CD8-positive, alpha-beta memory T cell (primary cell): ENCODE results near the gene ESR2. TPM values are rescaled to one million over a fixed set of nuclear protein-coding genes. Genes with fewer than 3 reads are reported as not detected.

Source experiments
- CTCF ChIA-PET: fragments of 350-600 bp; sonication (Branson Sonifier 250); formaldehyde crosslinking; loops from one replicate; lab custom pipeline; 2021; ENCODE audit warnings: antibody characterized with exemption; lab: Charles Lee
- POLR2A ChIA-PET: fragments of 350-600 bp; sonication (Branson Sonifier 250); formaldehyde crosslinking; loops from one replicate; lab custom pipeline; 2021; ENCODE audit warnings: antibody characterized with exemption; lab: Charles Lee
- DNase-seq, 5 donors: peaks; one replicate each; pipeline versions ENCODE4 v3.0.0 to v3.0.0-alpha.2; 2020 to 2022; ENCODE audit warnings: mixed read lengths in 1 of 5
- H3K27ac ChIP-seq: one replicate; pipeline ENCODE4 v1.7.0; 2013; ENCODE audit warnings: low read depth, mild to moderate bottlenecking, low read length, moderate library complexity
- H3K27me3 ChIP-seq: 2 replicates; pipeline ENCODE4 v1.7.0; 2013; ENCODE audit warnings: low read length, mild to moderate bottlenecking; ENCODE audit not compliant: insufficient read depth, poor library complexity, severe bottlenecking
- H3K36me3 ChIP-seq: 2 replicates; pipeline ENCODE4 v1.7.0; 2013; ENCODE audit warnings: mild to moderate bottlenecking, low read length, moderate library complexity; ENCODE audit not compliant: insufficient read depth
- H3K4me1 ChIP-seq: 2 replicates; pipeline ENCODE4 v1.7.0; 2013; ENCODE audit warnings: mild to moderate bottlenecking, low read length, moderate library complexity; ENCODE audit not compliant: insufficient read depth
- H3K4me3 ChIP-seq: 2 replicates; pipeline ENCODE4 v1.7.0; 2013; ENCODE audit warnings: mild to moderate bottlenecking, low read length
- H3K9me3 ChIP-seq: 2 replicates; pipeline ENCODE4 v1.7.0; 2013; ENCODE audit warnings: mild to moderate bottlenecking, low read length
- H3K27ac Mint-ChIP-seq, 8 donors: one replicate each; pipeline ENCODE4 v1.8.0; 2020 to 2021; ENCODE audit warnings: mixed read lengths in 8 of 8, mild to moderate bottlenecking in 6 of 8, inconsistent platforms in 3 of 8, moderate library complexity in 3 of 8
- H3K27me3 Mint-ChIP-seq, 2 donors: one replicate each; pipeline ENCODE4 v1.8.0; 2020 to 2021; ENCODE audit warnings: mixed read lengths in 2 of 2, mild to moderate bottlenecking in 1 of 2, moderate library complexity in 1 of 2
- H3K36me3 Mint-ChIP-seq, 3 donors: one replicate each; pipeline ENCODE4 v1.8.0; 2020 to 2021; ENCODE audit warnings: mixed read lengths in 3 of 3, inconsistent platforms in 1 of 3, mild to moderate bottlenecking in 1 of 3
- H3K4me1 Mint-ChIP-seq, 3 donors: one replicate each; pipeline ENCODE4 v1.8.0; 2020 to 2021; ENCODE audit warnings: mixed read lengths in 3 of 3, inconsistent platforms in 1 of 3, mild to moderate bottlenecking in 1 of 3
- H3K4me3 Mint-ChIP-seq, 7 donors: one replicate each; pipeline ENCODE4 v1.8.0; 2020 to 2021; ENCODE audit warnings: mixed read lengths in 7 of 7, mild to moderate bottlenecking in 6 of 7, moderate library complexity in 4 of 7, inconsistent platforms in 2 of 7
- H3K9me3 Mint-ChIP-seq, 5 donors: one replicate each; pipeline ENCODE4 v1.8.0; 2020 to 2022; ENCODE audit warnings: mixed read lengths in 5 of 5, mild to moderate bottlenecking in 3 of 5, moderate library complexity in 2 of 5, inconsistent platforms in 1 of 5
- polyA plus RNA-seq: library from polyadenylated mRNA; unstranded; fragments of 300-500 nt; fragmentation: Illumina TruSeq; gene quantifications from one replicate; pipeline ENCODE4 v1.2.3, GENCODE V29; 2021
- total RNA-seq, 2 experiments: library from RNA; stranded (reverse); gene quantifications; one replicate each; pipeline ENCODE4 v1.2.3, GENCODE V29; 2021

ESR2 gene
- under 1 TPM; 0.74 to 0.93 TPM for total RNA-seq
- 0.31 TPM for polyA plus RNA-seq

DNA sequence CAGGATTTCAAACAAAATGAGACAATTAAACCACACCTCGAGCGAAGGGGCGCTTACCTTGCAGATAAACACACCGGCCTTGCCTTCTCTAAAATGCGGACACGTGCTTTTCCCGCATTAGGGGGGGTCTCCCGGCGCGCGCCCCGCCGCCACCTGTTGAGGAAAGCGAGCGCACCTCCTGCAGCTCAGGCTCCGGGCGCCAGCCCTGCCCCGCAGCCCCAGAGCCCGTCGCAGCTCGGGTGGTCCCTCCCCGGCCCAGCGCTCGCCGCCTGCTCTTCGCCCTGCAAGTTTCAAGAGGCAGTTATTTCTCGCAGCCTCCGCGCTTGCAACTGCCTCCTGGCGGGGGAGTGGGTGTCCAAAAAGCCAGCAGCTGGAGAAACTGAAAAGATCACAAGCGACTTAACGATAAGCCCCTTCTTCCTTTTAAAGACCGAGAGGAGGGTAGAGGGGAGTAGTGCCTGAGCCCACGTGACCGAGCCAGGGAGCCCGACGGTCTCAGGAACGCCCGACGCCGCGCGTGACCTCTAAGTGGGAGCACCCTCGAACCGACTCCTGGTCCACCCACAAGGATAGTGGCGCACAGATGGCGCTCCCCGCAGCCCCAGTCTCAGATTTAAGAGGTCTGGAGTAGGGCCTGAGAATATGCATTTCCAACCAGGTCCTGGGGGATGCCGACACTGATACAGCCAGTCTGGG, at the start of gene ESR2:
ESR2 (minus strand) TSS at position 396 of the 696 bp plus-strand sequence. CDS start 11,386 bp downstream, outside the sequence.
- peak within 1 kb of the TSS; percentile 74 to 90 (median 77) for H3K4me3 Mint-ChIP-seq
- ChIA-PET CTCF (interaction anchor here (1.1 to 3.2 kb wide), 6 partner anchors 9 to 496 kb away, joined by 3 to 27 read pairs (median 8); no protein-coding TSS in a partner anchor), POLR2A (no interaction called here)
- Histone ChIP-seq H3K36me3 (no peaks in the 10 kb centered on the region), H3K27ac (no peak within 1 kb of the TSS), H3K9me3 (no peaks in the 10 kb centered on the region), H3K27me3 (peaks cover 4% of the 10 kb centered on the region), H3K4me3 (peak within 1 kb of the TSS; percentile 55), H3K4me1 (peaks cover 10% of the 10 kb centered on the region)
- peak within 1 kb of the TSS in 2 of 8 donors; percentile 35 to 47 for H3K27ac Mint-ChIP-seq
- H3K9me3 Mint-ChIP-seq = no peaks in the 10 kb centered on the region
- peaks cover 16 to 28% of the 10 kb centered on the region in 2 donors for H3K27me3 Mint-ChIP-seq
- DNase-seq = peak in 4 of 5 donors; percentile 2 to 49 (median 20)
- H3K36me3 Mint-ChIP-seq = no peaks in the 10 kb centered on the region
- peaks cover 11 to 20% (median 17%) of the 10 kb centered on the region in 3 donors for H3K4me1 Mint-ChIP-seq

GRCh38 chr14:64340560-64341196, 46.5 kb upstream of the ESR2 start:
- POLR2A ChIA-PET = no interaction called here
- peaks cover 3 to 8% (median 5%) of the 10 kb centered on the region in 5 donors for H3K9me3 Mint-ChIP-seq
- H3K4me3 ChIP-seq = no peak overlapping the region

GRCh38 chr14:64338616-64339316, 44.6 kb upstream of the ESR2 start:
- H3K36me3 Mint-ChIP-seq = peaks cover 3 to 12% (median 3%) of the 10 kb centered on the region in 3 donors
- ChIA-PET CTCF (interaction anchor here (1.3 kb wide), 1 partner anchor 298 kb away, joined by 5 read pairs; no protein-coding TSS in a partner anchor), POLR2A (interaction anchor here (0.5 to 1.4 kb wide), 4 partner anchors 49 to 205 kb away, joined by 3 to 4 read pairs (median 4); partner anchors contain the start of genes MTHFD1 and ZBTB1)
- peak overlapping the region; percentile 88 to 99 (median 91) for H3K4me3 Mint-ChIP-seq
- peaks cover 0 to 3% of the 10 kb centered on the region in 2 donors for H3K27me3 Mint-ChIP-seq
- H3K9me3 ChIP-seq = no peaks in the 10 kb centered on the region
- no peaks in the 10 kb centered on the region for H3K36me3 ChIP-seq
- peaks cover 3 to 8% (median 5%) of the 10 kb centered on the region in 5 donors for H3K9me3 Mint-ChIP-seq
- peaks cover 16 to 22% (median 21%) of the 10 kb centered on the region in 3 donors for H3K4me1 Mint-ChIP-seq
- H3K27ac Mint-ChIP-seq = peak overlapping the region; percentile 62 to 95 (median 91)
- no peaks in the 10 kb centered on the region for H3K27me3 ChIP-seq
- peak overlapping the region; percentile 36 for H3K27ac ChIP-seq
- peak; percentile 74 to 89 (median 83) for DNase-seq
- H3K4me1 ChIP-seq = peaks cover 14% of the 10 kb centered on the region
- peak overlapping the region; percentile 85 for H3K4me3 ChIP-seq

More at GRCh38 chr14:64340560-64341196, 46.5 kb upstream of the ESR2 start:
- Histone ChIP-seq H3K36me3 (no peaks in the 10 kb centered on the region), H3K9me3 (no peaks in the 10 kb centered on the region), H3K4me1 (peaks cover 14% of the 10 kb centered on the region), H3K27me3 (no peaks in the 10 kb centered on the region), H3K27ac (no peak overlapping the region)
- H3K27me3 Mint-ChIP-seq = peaks cover 0 to 5% of the 10 kb centered on the region in 2 donors
- H3K36me3 Mint-ChIP-seq = peaks cover 3 to 12% (median 3%) of the 10 kb centered on the region in 3 donors
- DNase-seq = no peak
- H3K4me1 Mint-ChIP-seq = peaks cover 16 to 22% (median 21%) of the 10 kb centered on the region in 3 donors
- H3K27ac Mint-ChIP-seq = peak overlapping the region in 2 of 8 donors; percentile 56 to 66
- peak overlapping the region in 5 of 7 donors; percentile 3 to 81 (median 45) for H3K4me3 Mint-ChIP-seq
- CTCF ChIA-PET = interaction anchor here (5.6 kb wide), 1 partner anchor 139 kb away, joined by 25 read pairs; no protein-coding TSS in a partner anchor

- Histone ChIP-seq H3K27ac (peak overlapping the region; percentile 59), H3K4me3 (peak overlapping the region; percentile 71), H3K9me3 (no peaks in the 10 kb centered on the region), H3K4me1 (peaks cover 14% of the 10 kb centered on the region), H3K36me3 (no peaks in the 10 kb centered on the region), H3K27me3 (no peaks in the 10 kb centered on the region)
- peak in 2 of 5 donors; percentile 47 to 66 for DNase-seq
- Mint-ChIP-seq H3K36me3 (peaks cover 3 to 12% (median 3%) of the 10 kb centered on the region in 3 donors), H3K4me3 (peak overlapping the region; percentile 88 to 99 (median 91)), H3K27me3 (peaks cover 0 to 3% of the 10 kb centered on the region in 2 donors), H3K9me3 (peaks cover 3 to 8% (median 5%) of the 10 kb centered on the region in 5 donors), H3K4me1 (peaks cover 16 to 22% (median 21%) of the 10 kb centered on the region in 3 donors), H3K27ac (peak overlapping the region; percentile 46 to 95 (median 72))
- ChIA-PET POLR2A (interaction anchor here (0.6 to 1.4 kb wide), 4 partner anchors 50 to 697 kb away, joined by 3 to 4 read pairs (median 4); partner anchors contain the start of genes MTHFD1 and ZBTB1), CTCF (interaction anchor here (1.6 kb wide), 1 partner anchor 50 kb away, joined by 6 read pairs; the partner anchor contains the start of gene MTHFD1)
Measured at GRCh38 chr14:64337888-64338615, 43.9 kb upstream of the ESR2 start.

- Mint-ChIP-seq H3K36me3 (no peaks in the 10 kb centered on the region), H3K27me3 (peaks cover 4 to 5% of the 10 kb centered on the region in 2 donors), H3K4me1 (no peaks in the 10 kb centered on the region), H3K4me3 (no peak overlapping the region), H3K9me3 (no peaks in the 10 kb centered on the region), H3K27ac (no peak overlapping the region)
- no peaks in the 10 kb centered on the region for H3K9me3 ChIP-seq
- H3K36me3 ChIP-seq = no peaks in the 10 kb centered on the region
- H3K4me1 ChIP-seq = no peaks in the 10 kb centered on the region
- DNase-seq = no peak
- no peak overlapping the region for H3K4me3 ChIP-seq
- CTCF ChIA-PET = no interaction called here
- H3K27me3 ChIP-seq = no peaks in the 10 kb centered on the region
- no peak overlapping the region for H3K27ac ChIP-seq
- POLR2A ChIA-PET = no interaction called here
Measured at GRCh38 chr14:64329149-64329548, 35.0 kb upstream of the ESR2 start.

DNA sequence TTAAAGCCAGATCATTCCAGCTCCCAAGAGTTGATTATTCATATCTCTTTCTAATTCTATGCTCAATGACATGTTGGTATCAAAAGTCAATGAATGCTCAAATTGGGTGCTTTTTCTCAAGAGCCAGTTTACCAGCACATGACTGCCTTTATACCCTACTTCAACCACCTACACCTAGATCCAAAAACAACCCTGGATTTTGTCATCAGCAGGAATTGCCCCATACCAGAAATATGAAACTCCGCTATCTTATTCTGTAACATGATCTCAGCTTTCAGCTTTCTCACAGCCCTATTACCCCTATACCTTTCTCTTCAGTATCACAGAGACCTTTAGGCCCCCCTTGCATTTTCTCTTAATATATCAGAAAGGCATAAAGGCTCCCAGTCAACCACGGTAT, 32.3 kb upstream of the ESR2 start:
- Histone ChIP-seq H3K27ac (no peak overlapping the region), H3K4me3 (no peak overlapping the region), H3K4me1 (no peaks in the 10 kb centered on the region), H3K27me3 (no peaks in the 10 kb centered on the region), H3K9me3 (no peaks in the 10 kb centered on the region), H3K36me3 (no peaks in the 10 kb centered on the region)
- Mint-ChIP-seq H3K9me3 (no peaks in the 10 kb centered on the region), H3K4me1 (no peaks in the 10 kb centered on the region), H3K27me3 (peaks cover 9 to 10% of the 10 kb centered on the region in 2 donors), H3K4me3 (no peak overlapping the region), H3K27ac (no peak overlapping the region), H3K36me3 (no peaks in the 10 kb centered on the region)
- CTCF ChIA-PET = interaction anchor here (1.3 kb wide), 1 partner anchor 22 kb away, joined by 5 read pairs; no protein-coding TSS in a partner anchor
- no peak for DNase-seq
- POLR2A ChIA-PET = no interaction called here

GRCh38 chr14:64324895-64325294, 30.7 kb upstream of the ESR2 start:
- Mint-ChIP-seq H3K4me3 (no peak overlapping the region), H3K27ac (no peak overlapping the region), H3K9me3 (no peaks in the 10 kb centered on the region), H3K36me3 (no peaks in the 10 kb centered on the region), H3K27me3 (peaks cover 15 to 18% of the 10 kb centered on the region in 2 donors), H3K4me1 (no peaks in the 10 kb centered on the region)
- Histone ChIP-seq H3K36me3 (no peaks in the 10 kb centered on the region), H3K9me3 (no peaks in the 10 kb centered on the region), H3K4me1 (no peaks in the 10 kb centered on the region), H3K27me3 (no peaks in the 10 kb centered on the region), H3K27ac (no peak overlapping the region), H3K4me3 (no peak overlapping the region)
- POLR2A ChIA-PET = no interaction called here
- CTCF ChIA-PET = interaction anchor here (1.2 kb wide), 1 partner anchor 19 kb away, joined by 3 read pairs; no protein-coding TSS in a partner anchor
- DNase-seq = no peak
